Measurements from ENCODE around the gene FNBP1. TPM values are rescaled to one million over a fixed set of nuclear protein-coding genes. Genes with fewer than 3 reads are reported as not detected.
A peak's percentile ranks its signal among the peaks of the same experiment; 100 is the strongest.

Gene FNBP1
- total RNA-seq, 1 donor from 2014 or later, result 48.4 TPM

DNA sequence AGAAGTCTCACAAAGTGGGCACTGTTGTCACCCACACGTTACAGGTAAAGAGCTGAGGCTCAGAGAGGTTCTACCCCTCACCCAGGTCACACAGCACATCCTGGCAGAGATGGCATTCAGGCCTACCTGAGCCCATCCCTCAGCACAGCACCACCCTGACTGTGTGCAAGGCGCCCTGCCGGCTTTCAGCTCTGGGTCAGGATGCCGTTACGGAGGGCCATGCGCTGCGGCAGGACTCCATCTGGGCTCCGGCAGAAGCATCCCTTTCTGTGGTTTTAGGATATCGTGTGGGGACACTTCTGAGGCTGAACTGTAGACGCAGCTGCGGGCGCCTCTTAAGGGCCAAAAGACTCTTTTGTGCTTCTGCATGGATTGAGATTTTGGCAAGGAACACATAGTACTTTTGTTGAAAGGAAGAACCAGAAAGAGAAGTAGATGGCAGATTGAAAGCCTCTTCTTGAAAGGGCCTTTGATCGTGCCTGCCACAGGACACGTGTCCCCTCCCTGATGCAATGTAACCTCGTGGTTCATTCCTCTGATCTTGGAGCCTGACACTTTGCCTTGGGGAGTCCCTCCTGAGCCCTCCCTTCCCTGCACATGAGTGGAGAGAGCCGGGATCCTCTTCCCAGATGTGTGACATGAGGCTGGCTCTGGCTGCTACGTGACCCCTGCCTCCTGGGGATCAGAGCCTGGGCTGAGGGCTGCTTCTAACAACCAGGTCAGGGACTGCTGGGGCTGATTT is 176.4 kb downstream of the FNBP1 start:
- Mint-ChIP-seq H3K4me1 (peaks cover 11% of the 10 kb centered on the region), H3K9me3 (no peaks in the 10 kb centered on the region), H3K4me3 (no peak overlapping the region), H3K27me3 (ENCODE audit: low read depth) (no peaks in the 10 kb centered on the region), H3K36me3 (ENCODE audit: low read depth) (peaks cover 7% of the 10 kb centered on the region), H3K27ac (ENCODE audit: unreplicated experiment) (peak overlapping the region; percentile 9)
- TF ChIP-seq, protein P1, sequence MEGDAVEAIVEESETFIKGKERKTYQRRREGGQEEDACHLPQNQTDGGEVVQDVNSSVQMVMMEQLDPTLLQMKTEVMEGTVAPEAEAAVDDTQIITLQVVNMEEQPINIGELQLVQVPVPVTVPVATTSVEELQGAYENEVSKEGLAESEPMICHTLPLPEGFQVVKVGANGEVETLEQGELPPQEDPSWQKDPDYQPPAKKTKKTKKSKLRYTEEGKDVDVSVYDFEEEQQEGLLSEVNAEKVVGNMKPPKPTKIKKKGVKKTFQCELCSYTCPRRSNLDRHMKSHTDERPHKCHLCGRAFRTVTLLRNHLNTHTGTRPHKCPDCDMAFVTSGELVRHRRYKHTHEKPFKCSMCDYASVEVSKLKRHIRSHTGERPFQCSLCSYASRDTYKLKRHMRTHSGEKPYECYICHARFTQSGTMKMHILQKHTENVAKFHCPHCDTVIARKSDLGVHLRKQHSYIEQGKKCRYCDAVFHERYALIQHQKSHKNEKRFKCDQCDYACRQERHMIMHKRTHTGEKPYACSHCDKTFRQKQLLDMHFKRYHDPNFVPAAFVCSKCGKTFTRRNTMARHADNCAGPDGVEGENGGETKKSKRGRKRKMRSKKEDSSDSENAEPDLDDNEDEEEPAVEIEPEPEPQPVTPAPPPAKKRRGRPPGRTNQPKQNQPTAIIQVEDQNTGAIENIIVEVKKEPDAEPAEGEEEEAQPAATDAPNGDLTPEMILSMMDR (conservative IDR thresholded peaks at IDR 0.05), result no peak
- DNase-seq (ENCODE audit: low read depth, low spot score), result no peak

DNA sequence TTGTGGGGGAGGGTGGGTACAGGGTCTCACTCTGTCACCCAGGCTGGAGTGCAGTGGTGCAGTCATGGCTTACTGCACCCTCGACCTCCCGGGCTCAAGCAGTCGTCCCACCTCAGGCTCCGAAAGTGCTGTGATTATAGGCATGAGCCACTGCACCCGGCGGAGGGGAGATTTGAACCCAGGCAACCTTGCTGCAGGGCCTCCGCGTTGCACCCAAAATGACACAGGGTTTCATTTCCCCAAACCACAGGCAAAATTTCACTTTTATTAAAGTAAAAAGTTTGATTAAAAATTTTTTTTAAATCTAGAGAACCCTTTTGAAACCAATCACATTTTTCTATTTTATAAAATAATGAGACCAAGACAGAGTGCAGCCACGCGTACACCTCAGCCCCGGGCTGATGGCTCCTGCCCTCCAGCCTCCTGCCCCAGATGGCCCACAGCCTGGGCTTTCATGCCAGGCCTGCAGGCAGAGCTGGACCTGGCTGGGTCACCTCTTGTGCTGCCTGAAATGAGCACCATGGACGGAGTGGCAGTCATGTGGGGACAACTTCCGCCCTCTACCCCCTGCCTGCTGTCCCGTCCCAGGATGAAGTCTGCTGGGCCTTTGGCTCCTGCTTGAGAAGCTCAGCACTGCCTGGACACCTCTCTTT is 177.2 kb downstream of the FNBP1 start:
- peaks cover 7% of the 10 kb centered on the region for H3K36me3 Mint-ChIP-seq (ENCODE audit: low read depth)
- no peak for DNase-seq (ENCODE audit: low read depth, low spot score)
- peak overlapping the region; percentile 34 for H3K4me3 Mint-ChIP-seq
- H3K27ac Mint-ChIP-seq (ENCODE audit: unreplicated experiment), result no peak overlapping the region
- H3K27me3 Mint-ChIP-seq (ENCODE audit: low read depth), result no peaks in the 10 kb centered on the region
- peaks cover 5% of the 10 kb centered on the region for H3K4me1 Mint-ChIP-seq
- no peaks in the 10 kb centered on the region for H3K9me3 Mint-ChIP-seq
- TF ChIP-seq, protein P1 (conservative IDR thresholded peaks at IDR 0.05), result no peak

DNA sequence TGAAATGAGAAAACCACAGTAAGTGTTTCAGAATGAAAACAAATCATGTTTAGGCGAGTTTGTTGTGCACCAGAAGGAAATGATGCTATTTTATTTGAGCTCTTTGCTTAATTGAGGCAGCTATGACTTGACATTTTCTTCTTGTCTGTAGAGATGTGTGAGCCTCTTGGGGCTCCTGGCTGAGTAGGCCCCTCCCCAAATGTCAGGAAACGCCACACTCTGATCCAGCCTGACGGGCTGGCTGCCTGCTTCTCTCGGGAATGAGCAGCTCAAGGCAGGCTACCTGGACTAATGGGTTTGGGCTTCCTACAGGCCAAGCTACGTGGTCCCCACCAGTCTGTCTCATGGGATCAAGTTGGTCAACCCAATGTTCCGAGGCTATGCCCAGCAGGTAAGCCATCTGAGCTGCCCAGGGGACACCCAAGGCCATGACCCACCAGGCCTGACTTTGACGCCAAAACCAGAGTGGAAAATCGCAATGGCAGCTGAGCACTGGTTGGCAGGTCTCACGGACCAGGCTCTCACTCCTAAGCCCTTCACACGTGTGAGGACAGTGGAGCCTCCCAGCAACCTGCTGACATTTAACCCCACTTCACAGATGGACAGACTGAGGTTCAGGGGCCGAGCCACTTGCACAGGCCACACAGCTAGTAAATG is 177.9 kb downstream of the FNBP1 start:
- Mint-ChIP-seq H3K27me3 (ENCODE audit: low read depth) (no peaks in the 10 kb centered on the region), H3K4me3 (no peak overlapping the region), H3K36me3 (ENCODE audit: low read depth) (peaks cover 7% of the 10 kb centered on the region), H3K4me1 (peaks cover 4% of the 10 kb centered on the region), H3K9me3 (no peaks in the 10 kb centered on the region), H3K27ac (ENCODE audit: unreplicated experiment) (no peak overlapping the region)
- no peak for DNase-seq (ENCODE audit: low read depth, low spot score)
- TF ChIP-seq, protein P1 (conservative IDR thresholded peaks at IDR 0.05), result no peak

DNA sequence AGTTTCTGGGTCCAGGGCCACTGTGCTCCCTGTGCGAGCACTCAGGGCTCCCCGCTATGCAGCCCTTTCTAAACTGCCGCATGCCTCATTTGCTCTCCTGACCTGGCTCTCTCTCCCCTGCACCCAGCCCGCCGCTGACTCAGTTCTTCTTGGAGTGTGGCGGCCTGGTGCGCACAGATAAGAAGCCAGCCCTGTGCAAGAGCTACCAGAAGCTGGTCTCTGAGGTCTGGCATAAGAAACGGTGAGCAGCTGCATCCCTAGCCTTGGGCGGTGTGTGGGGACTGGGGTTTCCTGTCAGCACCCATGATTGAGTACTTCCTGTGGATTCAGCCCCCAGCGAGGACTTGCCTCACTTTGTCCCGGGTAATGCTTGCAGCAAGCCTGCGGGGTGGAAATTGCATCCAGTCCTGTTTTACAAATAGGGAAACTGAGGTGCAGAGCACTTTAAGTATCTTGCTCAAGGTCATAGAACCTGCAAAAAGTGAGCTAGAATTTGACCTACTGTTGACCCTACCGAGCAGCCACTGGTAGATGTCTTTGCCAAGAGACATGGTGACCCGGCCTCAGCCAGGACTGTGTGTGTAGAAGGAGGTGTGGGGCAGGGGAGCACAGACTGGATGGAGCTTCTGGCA is 179.8 kb downstream of the FNBP1 start:
- Mint-ChIP-seq H3K4me3 (no peak overlapping the region), H3K9me3 (no peaks in the 10 kb centered on the region), H3K27ac (ENCODE audit: unreplicated experiment) (no peak overlapping the region), H3K36me3 (ENCODE audit: low read depth) (peaks cover 7% of the 10 kb centered on the region), H3K4me1 (no peaks in the 10 kb centered on the region), H3K27me3 (ENCODE audit: low read depth) (no peaks in the 10 kb centered on the region)
- DNase-seq (ENCODE audit: low read depth, low spot score), result no peak
- TF ChIP-seq, protein P1 (conservative IDR thresholded peaks at IDR 0.05), result no peak

DNA sequence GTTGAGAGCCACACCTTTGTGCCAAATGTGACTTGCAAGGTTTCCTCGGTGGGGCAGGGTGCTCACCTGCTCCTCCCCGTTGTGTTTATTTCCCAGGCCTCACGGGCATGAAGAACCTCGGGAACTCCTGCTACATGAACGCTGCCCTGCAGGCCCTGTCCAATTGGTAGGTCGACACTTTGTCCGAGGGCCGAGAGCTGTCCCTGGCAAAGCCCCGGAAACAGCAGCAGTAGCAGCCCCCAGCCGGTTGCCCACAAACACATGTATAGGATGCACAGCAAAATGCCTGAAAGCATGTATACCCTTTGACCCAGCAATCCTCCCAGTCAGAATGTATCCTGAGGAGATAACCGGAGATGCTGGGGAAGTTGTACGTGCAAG is 181.6 kb downstream of the FNBP1 start:
- Mint-ChIP-seq H3K4me1 (no peaks in the 10 kb centered on the region), H3K36me3 (ENCODE audit: low read depth) (peaks cover 7% of the 10 kb centered on the region), H3K4me3 (no peak overlapping the region), H3K27ac (ENCODE audit: unreplicated experiment) (no peak overlapping the region), H3K9me3 (no peaks in the 10 kb centered on the region), H3K27me3 (ENCODE audit: low read depth) (no peaks in the 10 kb centered on the region)
- DNase-seq (ENCODE audit: low read depth, low spot score), result no peak
- TF ChIP-seq, protein P1 (conservative IDR thresholded peaks at IDR 0.05), result no peak

Data from neural crest cell (in vitro differentiated cells).